ENCODE results near the gene PAQR6.
"Not testable (repeated sequence)": the region's sequence is repeated elsewhere in the genome, so short reads cannot be mapped to it uniquely, and the experiment has no call there.

The PAQR6 gene

GRCh38 chr1:156229809-156230472 lies 17.9 kb downstream of the PAQR6 start:
- no peak for DNase-seq

- DNase-seq: no peak
These were observed 19.4 kb downstream of the PAQR6 start for GRCh38 chr1:156228501-156228900.

- DNase-seq: no peak
These were observed 21.1 kb downstream of the PAQR6 start for GRCh38 chr1:156226782-156227181.

DNA sequence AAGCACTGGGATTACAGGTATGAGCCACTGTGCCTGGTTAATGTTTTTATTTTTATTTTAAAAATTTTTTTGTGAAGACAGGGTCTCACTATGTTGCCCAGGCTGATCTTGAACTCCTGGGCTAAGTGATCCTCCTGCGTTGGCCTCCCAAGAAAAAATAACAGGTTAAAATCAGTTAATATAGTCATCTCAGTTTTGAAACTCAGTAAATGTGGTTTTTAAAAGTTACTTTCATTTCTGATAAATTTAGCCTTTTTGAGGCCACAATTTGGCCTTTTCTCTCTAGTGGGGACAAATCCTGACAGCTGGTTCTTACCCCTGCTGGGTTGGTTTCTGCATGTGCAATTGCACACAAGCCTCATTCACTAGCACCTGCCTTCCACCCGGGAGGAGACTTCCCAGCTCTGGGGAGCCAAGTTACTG lies 21.7 kb downstream of the PAQR6 start:
- no peak for DNase-seq

DNA sequence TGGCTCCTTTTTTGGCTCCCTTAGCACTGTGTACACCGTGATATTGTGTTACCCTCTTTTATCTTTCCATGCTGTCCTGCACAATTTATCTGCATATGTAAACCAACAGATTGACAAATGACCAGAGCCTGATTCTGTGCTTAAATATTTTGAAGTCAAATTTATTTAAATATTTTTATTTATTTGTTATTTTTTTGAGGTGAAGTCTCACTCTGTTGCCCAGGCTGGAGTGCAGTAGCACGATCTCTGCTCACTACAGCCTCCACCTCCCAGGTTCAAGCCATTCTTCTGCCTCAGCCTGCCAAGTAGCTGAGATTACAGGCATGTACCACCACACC lies 22.2 kb downstream of the PAQR6 start:
- no peak for DNase-seq

GRCh38 chr1:156221986-156222692 lies 25.7 kb downstream of the PAQR6 start:
- no peak for DNase-seq

GRCh38 chr1:156220226-156220625 lies 27.6 kb downstream of the PAQR6 start:
- no peak for DNase-seq

DNA sequence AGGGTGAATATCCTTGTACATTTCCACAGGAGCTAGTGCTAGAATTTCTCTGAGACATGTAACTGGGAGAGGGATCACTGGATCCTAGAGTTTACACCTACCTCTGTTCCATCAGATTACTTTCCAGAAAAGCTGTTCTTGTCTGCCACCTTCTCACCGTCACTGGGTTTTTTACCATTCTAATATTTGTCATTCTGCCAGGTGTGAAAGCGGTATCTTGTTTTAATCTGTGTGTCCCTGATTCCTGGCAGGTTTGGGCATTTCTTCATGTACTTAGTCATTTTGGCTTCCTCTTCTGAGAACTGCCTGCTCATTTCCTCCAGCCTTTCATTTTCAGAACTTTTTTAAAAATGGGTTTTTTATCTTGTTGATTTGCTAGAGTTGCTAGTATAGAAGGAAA lies 30.0 kb downstream of the PAQR6 start:
- peak; percentile 74 for DNase-seq

DNA sequence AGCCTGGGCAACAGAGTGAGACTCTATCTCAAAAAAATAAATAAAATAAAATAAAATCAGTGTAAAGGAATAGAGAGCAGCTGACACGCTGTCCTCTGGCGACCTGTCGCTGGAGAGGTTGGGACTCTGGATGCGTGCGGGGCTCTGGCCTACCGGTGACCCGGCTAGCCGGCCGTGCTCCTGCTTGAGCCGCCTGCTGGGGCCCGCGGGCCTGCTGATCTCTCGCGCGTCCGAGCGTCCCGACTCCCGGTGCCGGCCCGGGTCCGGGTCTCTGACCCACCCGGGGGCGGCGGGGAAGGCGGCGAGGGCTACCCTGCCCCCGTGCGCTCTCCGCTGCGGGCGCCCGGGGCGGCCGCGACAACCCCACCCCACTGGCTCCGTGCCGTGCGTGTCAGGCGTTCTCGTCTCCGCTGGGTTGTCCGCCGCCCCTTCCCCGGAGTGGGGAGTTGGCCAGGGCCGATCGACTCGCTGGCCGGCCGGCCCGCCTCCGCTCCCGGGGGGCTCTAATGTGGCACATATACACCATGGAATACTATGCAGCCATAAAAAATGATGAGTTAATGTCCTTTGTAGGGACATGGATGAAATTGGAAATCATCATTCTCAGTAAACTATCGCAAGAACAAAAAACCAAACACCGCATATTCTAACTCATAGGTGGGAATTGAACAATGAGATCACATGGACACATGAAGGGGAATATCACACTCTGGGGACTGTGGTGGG lies 31.3 kb downstream of the PAQR6 start:
- DNase-seq: not testable (repeated sequence)

DNA sequence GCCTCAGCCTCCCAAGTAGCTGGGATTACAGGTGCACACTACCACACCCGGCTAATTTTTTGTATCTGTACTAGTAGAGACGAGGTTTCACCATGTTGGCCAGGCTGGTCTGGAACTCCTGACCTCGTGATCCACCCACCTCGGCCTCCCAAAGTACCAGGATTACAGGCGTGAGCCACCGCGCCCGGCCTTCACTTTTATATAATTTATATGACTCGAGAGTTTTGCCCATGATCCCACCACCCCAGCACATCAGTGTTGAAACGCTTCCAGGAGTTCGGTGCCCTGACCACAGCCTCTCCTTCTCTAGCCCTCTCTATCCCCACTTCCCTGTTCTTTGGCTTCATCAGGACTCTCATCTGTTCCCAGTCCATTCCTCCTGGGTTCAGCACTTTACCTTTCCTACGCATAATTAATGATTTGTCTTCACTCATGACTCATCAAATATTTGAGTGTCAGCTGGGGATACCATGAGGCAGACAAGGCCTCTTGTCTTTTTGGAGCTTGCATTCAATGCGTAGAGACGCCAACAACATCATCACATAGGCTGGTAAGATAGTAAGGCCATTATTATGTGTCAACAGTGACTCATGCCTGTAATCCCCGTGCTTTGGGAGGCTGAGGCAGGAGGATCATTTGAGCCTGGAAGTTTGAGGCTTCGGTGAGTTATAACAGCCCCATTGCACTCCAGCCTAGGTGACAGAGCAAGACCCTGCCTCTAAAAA lies 33.7 kb downstream of the PAQR6 start:
- no peak for DNase-seq

GRCh38 chr1:156213644-156213966 lies 34.3 kb downstream of the PAQR6 start:
- DNase-seq: no peak

DNA sequence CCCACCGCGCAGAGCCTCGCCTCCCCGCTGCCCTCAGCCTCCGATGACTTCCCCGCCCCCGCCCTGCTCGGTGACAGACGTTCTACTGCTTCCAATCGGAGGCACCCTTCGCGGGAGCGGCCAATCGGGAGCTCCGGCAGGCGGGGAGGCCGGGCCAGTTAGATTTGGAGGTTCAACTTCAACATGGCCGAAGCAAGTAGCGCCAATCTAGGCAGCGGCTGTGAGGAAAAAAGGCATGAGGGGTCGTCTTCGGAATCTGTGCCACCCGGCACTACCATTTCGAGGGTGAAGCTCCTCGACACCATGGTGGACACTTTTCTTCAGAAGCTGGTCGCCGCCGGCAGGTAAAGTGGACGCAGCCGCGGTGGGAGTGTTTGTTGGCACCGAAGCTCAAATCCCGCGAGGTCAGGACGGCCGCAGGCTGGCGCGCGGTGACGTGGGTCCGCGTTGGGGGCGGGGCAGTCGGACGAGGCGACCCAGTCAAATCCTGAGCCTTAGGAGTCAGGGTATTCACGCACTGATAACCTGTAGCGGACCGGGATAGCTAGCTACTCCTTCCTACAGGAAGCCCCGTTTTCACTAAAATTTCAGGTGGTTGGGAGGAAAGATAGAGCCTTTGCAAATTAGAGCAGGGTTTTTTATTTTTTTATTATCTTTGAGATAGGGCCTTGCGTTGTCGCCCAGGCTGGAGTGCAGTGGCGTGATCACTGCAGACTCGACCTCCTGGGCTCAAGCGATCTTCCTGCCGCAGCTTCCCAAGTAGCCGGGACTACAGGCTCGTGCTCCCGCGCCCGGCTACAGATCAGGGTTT lies 34.8 kb downstream of the PAQR6 start, which contains the start of gene PMF1:
TSS of gene PMF1 (plus strand) at position 175 of the 811 bp plus-strand sequence. CDS start at position 184, 9 bp downstream.
- peak; percentile 96 for DNase-seq

DNA sequence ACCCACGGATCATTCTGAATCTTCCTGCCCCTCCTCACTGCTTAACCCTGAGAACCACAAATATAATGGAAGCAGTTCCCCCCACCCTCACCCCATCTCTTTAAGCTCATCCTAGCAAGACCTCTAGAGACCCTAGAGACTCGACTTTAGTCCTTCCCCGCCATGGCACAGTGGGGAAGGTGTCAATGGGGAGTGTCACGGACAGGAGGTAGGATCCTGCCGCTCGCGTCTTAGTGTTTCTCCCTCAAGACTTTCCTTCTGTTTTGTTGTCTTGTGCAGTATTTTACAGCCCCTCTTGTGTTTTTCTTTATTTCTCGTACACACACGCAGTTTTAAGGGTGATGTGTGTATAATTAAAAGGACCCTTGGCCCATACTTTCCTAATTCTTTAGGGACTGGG lies 35.7 kb downstream of the PAQR6 start:
- DNase-seq: no peak

- DNase-seq: no peak
These were observed 36.6 kb downstream of the PAQR6 start for GRCh38 chr1:156211243-156211642.

GRCh38 chr1:156204686-156205085 lies 43.2 kb downstream of the PAQR6 start:
- DNase-seq: no peak

DNA sequence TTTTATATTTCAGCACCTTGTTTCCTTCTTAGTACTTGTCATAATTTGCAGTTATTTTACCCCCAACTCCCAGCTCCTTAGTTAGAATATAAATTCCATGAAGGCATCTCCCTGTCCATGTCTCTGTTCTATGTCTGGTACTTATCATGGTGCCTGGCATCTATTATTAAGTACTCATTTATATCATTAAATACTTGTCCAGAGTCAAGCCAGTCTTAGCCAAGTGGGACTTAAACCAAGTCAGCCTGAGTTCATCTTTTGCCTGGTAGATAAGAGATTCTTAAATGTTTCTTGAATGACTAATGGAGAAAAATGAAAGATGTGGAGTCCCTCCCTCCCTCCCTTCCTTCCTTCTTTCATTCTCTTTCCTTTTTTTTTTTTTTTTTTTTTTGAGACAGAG lies 44.5 kb downstream of the PAQR6 start:
- DNase-seq: no peak

DNA sequence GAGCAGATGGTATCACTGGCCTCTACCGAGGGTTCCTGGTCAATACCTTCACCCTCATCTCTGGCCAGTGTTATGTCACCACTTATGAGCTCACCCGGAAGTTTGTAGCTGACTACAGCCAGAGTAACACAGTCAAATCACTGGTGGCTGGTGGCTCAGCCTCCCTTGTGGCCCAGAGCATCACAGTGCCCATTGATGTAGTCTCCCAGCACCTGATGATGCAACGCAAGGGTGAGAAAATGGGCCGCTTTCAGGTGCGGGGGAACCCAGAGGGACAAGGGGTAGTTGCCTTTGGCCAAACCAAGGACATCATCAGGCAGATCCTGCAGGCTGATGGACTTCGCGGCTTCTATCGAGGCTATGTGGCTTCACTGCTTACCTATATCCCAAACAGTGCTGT lies 47.8 kb downstream of the PAQR6 start:
- no peak for DNase-seq

GRCh38 chr1:156198831-156199349 lies 49.0 kb downstream of the PAQR6 start:
- no peak for DNase-seq

GRCh38 chr1:156196445-156196844 lies 51.4 kb downstream of the PAQR6 start:
- no peak for DNase-seq

- no peak for DNase-seq
These were observed 52.0 kb downstream of the PAQR6 start for GRCh38 chr1:156195853-156196252.

DNA sequence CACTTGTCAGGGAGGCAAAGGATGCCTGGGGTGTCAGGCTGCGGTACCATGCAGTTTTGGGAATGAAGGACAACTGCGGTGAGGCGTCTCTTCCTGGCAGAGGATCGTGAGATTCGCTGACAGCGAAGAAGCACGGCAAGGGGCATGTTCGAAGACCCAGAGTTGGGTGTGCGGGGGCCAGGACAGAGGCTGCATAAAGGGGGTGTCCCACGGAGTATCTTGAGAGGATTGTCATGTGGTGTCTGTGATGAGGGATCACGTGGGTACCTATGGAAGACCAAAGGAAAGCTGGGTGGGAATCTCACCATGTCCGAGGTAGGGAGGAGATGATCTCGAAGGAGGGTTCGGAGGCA lies 53.6 kb downstream of the PAQR6 start:
- no peak for DNase-seq

DNA sequence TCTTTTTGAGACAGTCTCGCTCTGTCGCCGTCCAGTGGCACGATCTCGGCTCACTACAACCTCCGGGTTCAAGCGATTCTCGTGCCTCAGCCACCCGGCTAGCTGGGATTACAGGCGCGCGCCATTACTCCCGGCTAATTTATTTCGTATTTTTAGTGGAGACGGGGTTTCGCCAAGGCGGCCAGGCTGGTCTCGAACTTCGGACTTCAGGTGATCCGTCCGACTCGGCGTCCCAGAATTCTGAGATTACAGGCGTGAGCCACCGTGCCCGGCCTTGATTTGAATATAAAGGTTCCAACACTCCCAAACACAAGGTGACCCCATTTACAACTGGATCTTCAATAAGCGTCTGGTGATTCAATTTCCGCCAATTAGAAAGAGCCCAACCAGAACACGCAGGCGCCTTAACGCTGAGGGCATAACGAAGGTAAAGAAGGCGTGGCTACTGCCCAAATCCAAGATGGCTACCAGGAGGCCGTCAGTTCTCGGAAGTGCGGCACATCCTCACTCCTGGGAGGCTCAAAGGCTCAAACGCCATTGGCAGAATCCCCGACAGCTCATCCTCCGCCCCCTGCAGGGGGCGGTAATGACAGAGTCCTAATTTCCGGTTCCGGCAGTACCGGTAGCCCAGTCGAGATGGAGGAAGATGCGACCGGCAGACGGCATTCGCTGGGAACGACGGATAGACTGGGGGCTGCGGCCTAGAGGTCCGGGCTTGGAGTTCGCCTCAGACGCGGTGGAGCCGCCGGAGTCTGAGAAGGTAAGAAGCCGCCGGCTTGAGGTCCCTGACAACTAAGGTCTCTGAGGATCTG lies 54.2 kb downstream of the PAQR6 start, which contains the start of gene SLC25A44:
TSS of gene SLC25A44 (plus strand) at position 617 of the 812 bp plus-strand sequence. CDS start 5,744 bp downstream, outside the sequence.
- DNase-seq: peak; percentile 99

All from CD4-positive, alpha-beta T cell treated with Interleukin-10 for 1 hour (primary cell).